ELR (cell line): Measurements from ENCODE around the gene PNMA8A.
"Not testable (repeated sequence)": the region's sequence is repeated elsewhere in the genome, so short reads cannot be mapped to it uniquely, and the experiment has no call there.

Experiments
- DNase-seq: peaks from one replicate; pipeline ENCODE4 v3.0.0-alpha.2; 2015; ENCODE audit warnings: low read depth

The PNMA8A gene, protein sequence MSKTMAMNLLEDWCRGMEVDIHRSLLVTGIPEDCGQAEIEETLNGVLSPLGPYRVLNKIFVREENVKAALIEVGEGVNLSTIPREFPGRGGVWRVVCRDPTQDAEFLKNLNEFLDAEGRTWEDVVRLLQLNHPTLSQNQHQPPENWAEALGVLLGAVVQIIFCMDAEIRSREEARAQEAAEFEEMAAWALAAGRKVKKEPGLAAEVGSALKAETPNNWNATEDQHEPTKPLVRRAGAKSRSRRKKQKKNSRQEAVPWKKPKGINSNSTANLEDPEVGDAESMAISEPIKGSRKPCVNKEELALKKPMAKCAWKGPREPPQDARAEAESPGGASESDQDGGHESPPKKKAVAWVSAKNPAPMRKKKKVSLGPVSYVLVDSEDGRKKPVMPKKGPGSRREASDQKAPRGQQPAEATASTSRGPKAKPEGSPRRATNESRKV

DNA sequence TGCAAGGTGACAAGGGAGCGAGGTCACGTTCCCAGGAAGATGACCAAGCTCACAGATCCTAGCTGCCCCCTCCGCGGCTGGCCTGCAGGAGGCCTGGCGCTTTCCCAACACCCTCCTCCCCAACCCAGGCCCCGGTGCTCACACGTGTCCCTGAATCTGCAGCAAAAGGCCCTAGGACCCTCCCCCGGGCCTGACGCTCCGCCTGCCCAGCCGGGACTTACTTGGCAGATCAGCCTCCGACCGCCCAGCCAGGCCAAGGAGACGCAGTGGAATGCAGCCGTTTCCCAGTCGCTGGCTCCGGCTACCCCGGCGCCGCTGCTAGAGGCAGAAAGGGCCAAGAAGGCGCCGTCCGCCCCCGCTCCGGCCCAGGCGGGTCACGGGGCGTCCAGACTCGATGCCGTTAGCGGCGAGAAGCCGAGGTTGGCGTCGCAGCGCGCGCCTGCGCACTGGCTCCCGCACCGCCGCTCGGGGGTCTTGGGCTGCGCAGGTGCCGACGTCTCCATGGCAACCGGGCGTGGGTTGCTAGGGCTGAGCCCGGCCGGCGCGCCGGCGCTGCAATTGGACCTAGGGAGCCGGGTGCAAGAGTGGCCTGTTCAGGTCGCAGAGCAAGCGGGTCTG, at the start of gene PNMA8A:
Gene PNMA8A (minus strand): TSS at position 448 of the 618 bp plus-strand sequence. CDS start 528 bp downstream, outside the sequence.
- DNase-seq, result peak; percentile 23

DNA sequence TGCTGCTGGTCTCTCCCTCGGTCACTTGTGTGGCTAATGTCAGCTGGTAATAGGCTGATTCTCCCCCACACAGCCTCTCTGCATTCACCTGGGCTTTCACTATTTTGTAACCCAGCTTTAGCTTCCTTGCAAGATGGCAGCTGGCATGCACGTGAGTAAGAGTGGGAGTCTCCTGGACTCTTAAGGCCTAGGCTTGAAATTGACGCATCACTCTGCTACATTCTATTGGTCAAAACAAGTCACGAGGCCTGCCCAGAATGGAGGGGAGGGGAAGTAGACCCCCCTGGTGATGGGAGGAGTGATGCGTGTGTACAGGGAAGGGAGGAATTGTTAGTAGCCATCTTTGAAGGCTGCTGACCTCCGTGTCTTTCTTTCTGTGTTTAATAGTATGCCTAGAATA, 49.3 kb upstream of the PNMA8A start:
- no peak for DNase-seq

DNA sequence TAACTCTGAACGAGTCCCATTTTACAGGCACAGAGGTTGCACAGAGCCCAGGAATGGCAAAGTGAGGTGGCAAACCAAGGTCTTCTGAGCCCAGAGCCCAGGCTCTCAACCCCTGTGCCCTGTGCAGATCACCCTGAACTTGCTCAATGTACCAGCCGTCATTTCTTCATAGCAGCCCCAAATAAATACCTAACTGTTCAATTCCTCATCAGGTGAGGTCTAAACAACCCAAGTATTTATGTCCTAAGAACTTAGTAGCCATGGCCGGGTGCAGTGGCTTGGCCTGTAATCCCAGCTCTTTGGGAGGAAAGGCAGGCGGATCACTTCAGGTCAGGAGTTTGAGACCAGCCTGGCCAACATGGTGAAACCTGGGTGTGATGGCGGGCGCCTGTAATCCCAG, 46.1 kb upstream of the PNMA8A start:
- no peak for DNase-seq

DNA sequence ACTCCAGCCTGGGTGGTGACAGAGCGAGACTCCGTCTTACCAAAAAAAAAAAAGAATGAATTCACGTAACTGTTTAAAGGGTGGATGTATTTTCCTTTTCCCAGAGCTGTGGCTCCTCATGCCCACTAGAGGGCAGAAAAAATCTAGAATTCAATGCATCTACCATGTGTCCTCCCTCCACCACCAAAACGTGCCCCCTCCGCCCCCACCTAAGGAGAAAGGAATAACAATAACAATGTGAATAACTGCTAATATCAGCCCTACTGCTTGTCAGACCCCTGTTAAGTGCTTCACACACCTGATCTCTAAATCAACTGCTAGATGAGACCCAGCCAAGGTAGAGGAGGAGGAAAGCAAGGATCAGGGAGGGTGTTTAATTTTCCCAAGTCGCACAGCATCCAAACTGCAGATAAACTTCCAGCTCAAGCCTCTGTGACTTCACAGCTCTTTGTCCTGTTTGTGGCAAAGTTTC, 44.6 kb upstream of the PNMA8A start:
- peak; percentile 68 for DNase-seq

DNA sequence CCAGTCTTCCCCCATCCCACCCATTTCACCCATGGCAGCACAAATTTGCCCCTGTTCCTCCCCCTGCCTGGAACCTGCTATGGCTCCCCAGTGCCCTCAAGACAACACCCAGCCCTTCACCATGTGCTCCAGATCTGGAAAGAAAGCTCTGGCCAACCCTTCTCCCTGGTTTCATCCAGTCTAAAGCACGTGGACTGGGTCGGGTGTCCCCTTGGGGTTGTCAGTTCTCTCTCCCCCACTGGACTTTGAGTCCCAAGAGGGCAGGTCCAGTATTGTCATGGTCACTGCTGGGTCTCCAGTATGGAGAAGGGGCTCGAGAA, 43.9 kb upstream of the PNMA8A start:
- DNase-seq, result no peak

DNA sequence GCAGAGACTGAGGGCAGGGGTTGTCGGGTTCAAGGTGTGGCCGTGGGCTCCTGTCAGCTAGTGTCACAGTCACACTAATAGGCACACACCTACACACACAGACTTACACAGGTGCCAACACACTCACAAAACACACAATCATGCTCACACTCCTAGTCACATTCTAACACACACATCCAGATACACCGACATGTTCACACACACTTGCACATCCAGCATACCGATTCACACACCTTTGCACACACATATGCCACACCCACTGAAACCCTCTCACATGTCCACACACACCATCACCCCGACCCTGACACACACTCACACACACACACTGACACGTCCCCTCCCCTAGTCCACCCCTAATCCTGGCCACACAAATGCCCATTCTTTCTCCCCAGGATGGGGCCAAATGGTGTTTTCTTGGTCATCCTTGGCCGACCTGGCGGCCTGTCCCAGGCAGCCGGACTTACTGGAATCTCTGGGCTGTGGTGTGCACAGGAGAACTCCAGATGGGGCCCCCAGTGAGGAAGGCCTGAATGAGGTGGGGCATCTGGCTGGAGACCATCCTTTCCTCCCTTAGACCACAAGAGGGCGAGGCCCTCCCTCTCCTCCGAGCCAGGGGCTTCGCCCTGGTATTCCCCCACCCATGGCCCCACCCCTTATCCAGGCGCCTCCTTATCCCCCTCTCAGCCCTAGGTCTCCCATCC, 43.4 kb upstream of the PNMA8A start:
- DNase-seq, result no peak

DNA sequence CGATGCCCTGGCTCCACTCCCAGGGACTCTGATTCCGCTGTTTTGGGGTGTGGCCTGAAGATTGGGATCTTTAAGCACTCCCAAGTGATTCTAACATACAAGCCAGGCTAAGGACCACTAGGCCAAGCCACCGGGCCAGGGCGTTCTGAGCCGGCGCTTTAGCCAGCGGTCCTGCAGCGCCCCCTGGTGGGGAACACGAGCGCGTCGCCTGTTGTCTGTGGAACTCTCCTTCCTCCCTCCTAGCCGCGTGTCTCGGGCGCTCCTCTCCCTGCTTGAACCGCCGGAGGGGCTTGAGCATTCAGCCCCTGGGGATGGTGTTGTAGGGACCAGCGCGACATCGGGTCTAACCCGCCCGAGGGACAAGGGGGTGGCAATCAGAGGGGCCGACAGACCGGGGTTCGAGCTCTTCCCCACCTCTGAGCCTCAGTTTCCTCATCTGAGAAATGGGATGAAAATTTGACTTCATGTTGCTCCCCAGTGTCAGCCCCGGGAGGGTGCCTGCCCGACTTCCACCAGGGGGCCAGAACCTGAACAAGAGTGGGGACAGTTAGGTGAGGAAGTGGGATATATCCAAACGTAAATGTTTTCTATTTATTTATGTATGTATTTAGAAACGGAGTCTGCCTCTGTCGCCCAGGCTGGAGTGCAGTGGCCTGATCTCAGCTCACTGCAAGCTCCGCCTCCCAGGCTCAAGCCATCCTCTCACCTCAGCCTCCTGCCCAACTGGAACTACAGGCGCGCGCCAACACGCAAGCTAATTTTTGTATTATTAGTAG, 42.3 kb upstream of the PNMA8A start:
- DNase-seq, result peak; percentile 73

DNA sequence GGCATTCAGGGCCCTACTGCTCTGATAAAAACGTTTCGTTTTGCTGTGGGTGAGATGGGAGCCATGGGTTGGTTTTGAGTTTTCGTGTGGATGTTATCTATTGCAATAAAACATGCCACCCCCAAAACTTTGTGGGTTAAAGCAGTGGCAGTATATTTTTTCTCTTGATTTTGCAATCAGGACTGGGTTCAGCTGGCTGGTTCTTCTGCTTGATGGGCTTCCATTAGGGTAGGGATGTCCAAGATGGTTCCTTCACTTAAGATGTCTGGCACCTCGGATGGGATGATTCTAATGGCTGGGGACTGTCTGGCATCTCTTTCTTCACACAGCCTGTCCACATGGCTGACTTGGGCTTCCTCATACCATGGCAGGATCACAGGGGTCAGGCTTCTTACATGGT, 39.9 kb upstream of the PNMA8A start:
- no peak for DNase-seq

DNA sequence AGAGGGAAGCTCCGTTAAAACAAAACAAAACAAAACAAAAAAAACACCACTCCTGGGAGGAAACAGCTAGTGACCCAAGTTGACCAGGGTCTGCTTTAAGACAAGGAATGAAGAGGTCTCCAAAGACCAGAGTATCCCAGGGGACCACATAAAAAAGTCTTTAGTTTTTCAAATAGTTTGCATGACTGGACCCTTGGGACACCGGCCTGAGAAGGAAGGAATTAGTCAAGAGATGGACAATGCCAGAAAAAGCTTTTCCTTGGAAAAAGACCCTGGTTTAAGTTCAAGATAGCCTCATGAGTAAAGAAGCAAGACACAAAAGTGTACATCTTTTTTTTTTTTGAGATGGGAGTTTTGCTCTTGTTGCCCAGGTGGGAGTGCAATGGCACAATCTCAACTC, 36.8 kb upstream of the PNMA8A start:
- no peak for DNase-seq

DNA sequence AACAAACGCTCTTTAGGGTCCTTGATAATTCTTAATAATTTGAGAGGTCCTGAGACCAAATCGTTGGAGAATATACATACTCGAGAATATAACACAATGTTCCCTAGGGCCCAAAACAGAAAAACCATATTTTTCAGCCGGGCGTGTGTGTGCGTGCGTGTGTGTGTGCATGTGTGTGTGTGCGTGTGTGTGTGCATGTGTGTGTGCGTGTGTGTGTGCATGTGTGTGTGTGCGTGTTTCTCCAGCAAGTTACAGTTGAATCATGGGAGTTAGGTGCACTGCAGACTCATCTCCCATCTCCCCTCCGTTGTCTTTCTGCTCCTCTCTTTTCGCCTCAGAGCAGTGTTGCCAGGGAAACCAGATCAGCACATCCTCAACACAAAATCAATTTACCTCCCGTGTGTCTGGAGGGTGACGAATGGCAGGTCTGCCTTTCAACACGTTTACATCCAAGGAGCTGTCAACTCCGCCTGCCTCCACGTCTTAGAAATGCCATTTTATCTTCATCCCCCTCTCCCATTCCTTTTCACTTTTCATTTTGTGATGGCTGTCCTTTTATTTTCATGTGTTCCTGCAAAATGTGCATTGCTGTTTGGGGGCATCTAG, 32.6 kb upstream of the PNMA8A start:
- DNase-seq, result no peak

DNA sequence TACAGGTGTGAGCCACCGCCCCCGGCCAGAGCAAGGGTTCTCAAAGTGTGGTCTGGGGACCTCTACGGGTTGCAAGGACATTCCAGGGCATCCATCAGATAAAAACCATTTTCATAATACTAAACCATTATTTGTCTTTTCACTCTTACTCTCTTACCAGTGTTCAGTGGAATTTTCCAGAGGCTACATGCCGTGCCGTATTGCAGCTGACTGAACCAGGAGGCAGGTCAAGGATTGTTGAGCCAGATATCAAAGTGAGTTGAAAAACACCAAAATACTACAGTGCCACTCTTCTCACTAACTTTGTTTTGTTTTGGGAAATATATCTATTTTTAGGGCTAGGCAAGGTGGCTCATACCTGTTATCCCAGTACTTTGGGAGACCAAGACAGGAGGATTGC, 31.5 kb upstream of the PNMA8A start:
- no peak for DNase-seq

DNA sequence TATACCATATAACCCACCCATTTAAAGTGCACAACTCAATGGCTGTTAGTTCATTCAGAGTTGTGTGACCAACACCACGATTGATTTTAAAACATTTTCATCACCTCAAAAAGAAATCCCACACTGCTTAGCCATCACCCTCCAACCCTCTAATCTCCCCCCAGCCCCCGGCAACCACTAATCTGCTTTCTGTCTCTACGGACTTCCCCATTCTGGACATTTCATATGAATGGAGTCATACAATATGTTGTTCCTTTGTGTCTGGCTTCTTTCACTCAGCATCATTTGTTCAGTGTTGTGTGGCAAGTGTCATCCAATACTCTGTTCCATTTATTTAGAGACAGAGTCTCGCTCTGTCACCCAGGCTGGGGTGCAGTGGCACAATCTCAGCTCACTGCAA, 28.3 kb upstream of the PNMA8A start:
- DNase-seq, result no peak

DNA sequence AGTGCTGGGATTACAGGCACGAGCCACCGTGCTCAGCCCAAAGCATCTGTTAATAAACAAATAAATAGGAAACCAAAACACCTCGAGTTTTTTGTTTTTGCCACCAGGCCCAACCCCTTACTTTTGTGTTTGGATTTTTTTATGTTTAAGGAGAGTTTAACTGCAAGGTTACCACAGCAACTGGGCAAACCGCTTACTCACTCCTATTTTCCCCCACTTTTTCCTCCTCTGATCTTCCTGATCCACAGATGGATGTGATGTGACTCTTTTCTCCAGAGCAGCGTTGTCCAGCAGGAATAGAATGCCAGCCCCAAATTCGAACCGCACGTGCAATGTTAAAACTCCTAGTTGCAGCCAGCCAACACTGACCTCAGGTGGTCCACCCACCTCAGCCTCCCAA, 26.4 kb upstream of the PNMA8A start:
- DNase-seq, result no peak

DNA sequence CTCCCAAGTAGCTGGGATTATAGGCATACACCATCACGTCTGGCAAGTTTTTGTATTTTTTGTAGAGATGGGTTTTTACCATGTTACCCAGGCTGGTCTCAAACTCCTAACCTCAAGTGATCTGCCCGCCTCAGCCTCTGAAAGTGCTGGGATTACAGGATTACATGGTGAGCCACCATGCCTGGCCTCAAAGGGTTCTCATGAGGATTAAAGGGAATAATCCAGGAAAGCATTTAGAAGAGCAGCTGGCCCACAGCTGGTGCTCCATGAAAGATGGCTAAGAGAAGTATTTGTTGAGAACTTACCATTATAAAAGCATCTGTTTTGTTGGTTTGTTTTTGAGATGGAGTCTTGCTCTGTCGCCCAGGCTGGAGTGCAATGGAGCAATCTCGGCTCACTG, 25.5 kb upstream of the PNMA8A start:
- not testable (repeated sequence) for DNase-seq

DNA sequence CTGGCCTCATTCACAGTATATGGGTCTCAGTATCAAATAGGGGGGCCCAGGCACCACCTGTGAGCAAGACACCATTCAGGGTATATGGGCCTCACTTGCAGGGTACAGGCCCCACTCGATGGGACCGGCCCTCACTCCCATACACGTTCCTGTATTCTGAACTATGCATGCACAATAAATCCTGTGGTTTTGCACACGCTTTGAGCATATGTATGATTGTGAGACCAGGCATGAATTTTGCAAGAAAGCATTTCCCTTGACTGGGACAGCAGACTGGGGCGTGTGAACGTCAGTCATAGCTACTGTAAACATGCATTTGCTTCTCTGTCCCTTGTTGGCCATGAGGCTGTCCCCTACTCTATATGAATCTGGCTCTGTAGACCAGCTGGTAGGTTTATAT, 24.9 kb upstream of the PNMA8A start:
- DNase-seq, result no peak

DNA sequence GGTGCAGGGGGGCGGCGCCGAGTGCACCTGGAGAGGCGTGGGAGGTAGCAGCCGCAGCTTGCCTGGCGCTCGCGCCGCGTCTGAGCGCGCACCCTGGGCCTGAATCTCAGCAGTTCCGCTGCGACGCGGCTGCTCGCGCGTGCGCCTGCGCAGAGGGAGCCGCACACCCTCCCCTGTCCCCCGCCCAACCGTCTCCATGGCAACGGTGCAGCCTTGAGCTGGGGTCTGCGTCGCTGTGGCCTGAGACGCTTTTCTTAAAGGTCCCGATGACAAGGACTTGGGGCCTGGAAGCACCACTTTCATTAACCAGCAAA, 24.4 kb upstream of the PNMA8A start, which contains the start of gene PNMA8B:
Gene PNMA8B (minus strand): TSS at position 82 of the 314 bp plus-strand sequence. CDS start 402 bp downstream, outside the sequence.
- no peak for DNase-seq

DNA sequence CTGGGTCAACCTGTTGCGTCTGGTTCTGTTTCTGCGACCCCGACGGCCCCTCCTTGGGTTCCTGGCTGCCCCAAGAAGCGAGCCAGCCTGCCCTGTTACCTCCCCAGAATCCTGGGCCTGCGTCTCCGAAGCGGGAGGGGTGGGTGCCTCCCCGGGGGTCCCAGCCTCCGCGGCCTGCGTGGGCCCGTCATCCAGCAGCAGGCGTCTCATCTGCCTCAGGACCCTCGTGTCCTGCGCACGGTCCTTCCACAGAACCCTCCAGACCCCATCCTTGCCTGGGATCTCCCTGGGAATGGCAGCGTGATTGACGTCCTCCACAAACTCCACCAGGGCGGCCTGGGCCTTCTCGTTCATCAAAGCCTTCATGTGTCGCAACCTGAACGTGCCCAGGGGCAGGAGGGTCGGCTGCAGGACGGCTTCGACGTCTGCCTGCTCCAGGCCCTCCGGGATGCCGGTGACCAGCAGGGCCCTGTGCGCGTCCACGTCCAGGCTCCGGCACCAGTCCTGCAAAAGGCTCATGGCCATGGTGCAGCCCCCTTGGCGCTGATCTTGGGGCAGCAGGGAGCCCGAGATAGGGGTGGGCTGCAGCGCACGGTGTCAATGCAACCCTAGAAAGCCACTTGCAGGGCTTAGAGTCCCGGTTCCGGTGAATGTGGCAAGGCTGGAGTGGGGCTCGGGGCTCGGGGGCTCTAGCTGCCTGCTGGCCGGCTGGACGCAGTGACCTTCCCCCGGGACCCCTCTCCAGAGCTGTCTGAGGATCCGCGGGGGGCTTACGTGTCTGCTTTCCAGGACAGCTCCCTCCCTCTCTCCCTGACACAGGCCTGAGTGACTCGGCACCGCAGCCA, 23.8 kb upstream of the PNMA8A start:
- no peak for DNase-seq

DNA sequence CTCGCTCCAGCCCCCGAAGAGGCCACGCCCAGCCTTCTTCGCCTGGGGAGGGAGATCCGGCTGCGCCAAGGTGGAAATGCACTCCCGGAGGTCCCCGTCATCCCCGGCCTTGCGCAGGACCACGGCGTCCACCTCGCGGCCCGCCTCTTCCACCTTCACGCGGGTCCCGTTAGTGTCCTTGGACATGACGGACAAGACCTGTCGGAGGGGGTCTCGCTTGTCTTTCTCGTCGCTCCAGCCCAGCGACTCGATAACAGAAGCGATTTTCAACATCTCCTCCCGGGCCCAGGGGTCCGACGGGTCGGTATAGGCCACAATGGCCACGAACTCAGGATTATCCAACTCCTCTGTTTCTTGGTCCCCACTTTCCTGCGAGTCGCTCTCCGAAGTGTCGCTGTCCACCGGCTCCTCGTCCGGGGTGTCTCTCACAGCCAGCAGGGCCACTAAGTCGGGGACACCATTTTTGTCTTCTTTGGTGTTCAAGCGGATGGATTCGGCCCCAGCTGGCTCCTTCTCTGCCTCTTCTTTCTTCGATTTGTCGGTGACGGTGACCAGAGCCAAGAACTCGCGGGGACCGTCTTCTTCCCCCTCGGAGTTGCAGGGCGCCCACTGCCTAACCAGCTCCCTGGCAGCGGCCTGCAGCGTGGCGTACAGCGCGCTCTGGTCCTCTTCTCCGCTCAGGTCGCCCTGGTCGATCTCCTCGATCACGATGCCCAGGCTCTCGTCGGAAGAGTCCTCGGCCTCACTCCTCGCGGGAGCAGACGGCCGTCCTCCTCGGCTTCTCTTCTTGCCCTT, 23.0 kb upstream of the PNMA8A start:
- DNase-seq, result no peak

DNA sequence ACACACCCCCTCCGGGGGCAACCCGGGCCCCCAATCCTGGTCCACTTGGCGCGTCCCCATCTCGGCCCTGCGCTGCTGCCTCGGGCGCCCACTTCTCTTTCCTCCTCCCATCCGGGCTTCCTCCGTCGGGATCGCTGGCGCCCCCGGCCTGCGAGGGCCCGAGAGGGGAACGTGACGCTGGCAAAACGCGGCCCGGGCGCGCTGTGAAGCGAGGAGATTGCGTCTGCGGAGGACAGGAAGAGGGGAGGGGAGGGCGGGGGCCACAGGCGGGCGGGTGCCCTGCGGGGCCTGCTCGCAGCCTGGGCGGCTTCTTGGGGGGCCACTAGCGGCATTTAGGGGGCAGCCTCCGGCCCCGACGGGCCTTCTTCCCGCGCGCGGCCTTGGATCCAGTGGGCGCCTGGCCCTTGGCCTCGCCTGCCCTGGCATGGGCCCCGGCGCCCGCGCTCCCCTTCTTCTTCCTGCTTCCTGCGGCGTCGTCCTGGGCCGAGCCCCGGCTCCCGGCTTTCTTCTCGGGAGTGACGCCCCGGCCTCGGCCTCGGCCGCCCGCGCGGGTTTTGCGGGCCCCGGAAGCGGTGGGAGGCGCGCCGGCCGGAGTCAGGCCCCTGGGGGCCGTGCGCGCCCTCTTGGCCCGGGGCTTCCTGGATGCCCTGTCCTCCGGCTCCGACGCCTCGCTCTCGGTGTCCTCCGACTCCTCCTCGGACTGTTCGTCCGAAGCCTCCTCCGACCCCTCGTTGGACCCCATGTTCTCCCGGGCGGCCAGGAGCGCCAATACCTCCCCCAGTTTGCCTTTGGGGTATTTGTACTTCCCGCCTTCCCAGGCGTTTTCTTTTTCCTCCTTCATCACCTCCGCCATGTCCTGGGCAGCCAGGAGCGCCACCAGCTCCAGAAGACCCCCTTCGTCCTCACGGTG, 22.1 kb upstream of the PNMA8A start:
- no peak for DNase-seq
